ENCODE data around the gene ZNF205. TPM values are rescaled to one million over a fixed set of nuclear protein-coding genes. Genes with fewer than 3 reads are reported as not detected.
A peak's percentile ranks its signal among the peaks of the same experiment; 100 is the strongest.

The ZNF205 gene
- total and polyA plus RNA-seq, 2 of the 13 experiments (the other 11 are each of a cell fraction or from before 2014, with no cell fraction given) = 5.8 to 10.2 TPM

DNA sequence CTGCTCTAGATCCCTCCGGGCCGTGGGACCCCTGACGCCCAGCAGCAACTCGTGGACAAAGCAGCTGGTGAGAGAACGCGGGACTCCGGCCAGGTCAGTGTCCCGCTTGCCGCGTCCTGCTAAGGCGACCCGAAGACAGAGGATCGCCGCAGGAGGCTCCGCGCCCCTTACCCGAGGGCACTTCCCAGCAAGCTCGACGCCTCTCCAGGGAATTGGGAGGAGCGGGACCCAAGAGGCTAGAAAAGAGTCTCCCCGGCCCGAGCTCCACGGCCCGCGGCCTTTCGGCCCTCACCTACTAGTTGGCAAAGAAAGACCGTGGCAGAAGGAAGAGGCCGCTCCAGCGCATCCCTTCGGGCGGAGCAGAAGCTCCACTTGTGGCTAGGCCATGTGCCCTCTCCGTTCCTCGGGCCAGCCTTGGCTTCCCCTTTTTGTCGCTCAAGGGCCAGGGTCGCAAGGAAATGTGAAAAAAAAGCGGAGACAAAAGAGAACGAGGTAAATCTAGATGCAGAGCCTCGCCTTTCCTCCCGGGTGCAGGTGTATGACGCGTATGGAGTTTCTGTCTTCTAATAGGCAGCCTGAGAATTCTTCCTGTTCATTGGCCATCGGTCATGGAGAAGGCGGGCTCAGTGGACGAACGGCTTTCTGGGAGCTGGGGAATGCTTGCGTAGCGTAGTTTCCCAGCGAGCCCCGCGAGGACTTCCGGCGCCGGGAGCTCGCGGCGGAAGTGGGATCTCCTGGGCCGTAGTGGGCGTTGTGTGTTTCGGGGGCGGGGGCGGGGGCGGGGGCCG, 22.1 kb downstream of the ZNF205 start, which contains the start of gene ZNF213 (continued):
- TF ChIP-seq, protein P1, sequence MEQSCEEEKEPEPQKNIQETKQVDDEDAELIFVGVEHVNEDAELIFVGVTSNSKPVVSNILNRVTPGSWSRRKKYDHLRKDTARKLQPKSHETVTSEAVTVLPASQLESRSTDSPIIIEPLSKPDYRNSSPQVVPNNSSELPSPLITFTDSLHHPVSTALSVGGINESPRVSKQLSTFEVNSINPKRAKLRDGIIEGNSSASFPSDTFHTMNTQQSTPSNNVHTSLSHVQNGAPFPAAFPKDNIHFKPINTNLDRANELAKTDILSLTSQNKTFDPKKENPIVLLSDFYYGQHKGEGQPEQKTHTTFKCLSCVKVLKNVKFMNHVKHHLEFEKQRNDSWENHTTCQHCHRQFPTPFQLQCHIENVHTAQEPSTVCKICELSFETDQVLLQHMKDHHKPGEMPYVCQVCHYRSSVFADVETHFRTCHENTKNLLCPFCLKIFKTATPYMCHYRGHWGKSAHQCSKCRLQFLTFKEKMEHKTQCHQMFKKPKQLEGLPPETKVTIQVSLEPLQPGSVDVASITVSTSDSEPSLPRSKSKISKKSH (CRISPR knock-in tag; IDR thresholded peaks at IDR 0.05; ENCODE audit: borderline replicate concordance) = 0 out of 2 replicates have a peak, but pooled peaks have one; percentile 64
- TF ChIP-seq, protein P2, sequence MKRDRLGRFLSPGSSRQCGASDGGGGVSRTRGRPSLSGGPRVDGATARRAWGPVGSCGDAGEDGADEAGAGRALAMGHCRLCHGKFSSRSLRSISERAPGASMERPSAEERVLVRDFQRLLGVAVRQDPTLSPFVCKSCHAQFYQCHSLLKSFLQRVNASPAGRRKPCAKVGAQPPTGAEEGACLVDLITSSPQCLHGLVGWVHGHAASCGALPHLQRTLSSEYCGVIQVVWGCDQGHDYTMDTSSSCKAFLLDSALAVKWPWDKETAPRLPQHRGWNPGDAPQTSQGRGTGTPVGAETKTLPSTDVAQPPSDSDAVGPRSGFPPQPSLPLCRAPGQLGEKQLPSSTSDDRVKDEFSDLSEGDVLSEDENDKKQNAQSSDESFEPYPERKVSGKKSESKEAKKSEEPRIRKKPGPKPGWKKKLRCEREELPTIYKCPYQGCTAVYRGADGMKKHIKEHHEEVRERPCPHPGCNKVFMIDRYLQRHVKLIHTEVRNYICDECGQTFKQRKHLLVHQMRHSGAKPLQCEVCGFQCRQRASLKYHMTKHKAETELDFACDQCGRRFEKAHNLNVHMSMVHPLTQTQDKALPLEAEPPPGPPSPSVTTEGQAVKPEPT (CRISPR knock-in tag; IDR thresholded peaks at IDR 0.05; ENCODE audit: low read depth) = no peak
- TF ChIP-seq, protein P3, sequence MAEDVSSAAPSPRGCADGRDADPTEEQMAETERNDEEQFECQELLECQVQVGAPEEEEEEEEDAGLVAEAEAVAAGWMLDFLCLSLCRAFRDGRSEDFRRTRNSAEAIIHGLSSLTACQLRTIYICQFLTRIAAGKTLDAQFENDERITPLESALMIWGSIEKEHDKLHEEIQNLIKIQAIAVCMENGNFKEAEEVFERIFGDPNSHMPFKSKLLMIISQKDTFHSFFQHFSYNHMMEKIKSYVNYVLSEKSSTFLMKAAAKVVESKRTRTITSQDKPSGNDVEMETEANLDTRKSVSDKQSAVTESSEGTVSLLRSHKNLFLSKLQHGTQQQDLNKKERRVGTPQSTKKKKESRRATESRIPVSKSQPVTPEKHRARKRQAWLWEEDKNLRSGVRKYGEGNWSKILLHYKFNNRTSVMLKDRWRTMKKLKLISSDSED (CRISPR knock-in tag; IDR thresholded peaks at IDR 0.05) = no peak
- TF ChIP-seq, protein P4, sequence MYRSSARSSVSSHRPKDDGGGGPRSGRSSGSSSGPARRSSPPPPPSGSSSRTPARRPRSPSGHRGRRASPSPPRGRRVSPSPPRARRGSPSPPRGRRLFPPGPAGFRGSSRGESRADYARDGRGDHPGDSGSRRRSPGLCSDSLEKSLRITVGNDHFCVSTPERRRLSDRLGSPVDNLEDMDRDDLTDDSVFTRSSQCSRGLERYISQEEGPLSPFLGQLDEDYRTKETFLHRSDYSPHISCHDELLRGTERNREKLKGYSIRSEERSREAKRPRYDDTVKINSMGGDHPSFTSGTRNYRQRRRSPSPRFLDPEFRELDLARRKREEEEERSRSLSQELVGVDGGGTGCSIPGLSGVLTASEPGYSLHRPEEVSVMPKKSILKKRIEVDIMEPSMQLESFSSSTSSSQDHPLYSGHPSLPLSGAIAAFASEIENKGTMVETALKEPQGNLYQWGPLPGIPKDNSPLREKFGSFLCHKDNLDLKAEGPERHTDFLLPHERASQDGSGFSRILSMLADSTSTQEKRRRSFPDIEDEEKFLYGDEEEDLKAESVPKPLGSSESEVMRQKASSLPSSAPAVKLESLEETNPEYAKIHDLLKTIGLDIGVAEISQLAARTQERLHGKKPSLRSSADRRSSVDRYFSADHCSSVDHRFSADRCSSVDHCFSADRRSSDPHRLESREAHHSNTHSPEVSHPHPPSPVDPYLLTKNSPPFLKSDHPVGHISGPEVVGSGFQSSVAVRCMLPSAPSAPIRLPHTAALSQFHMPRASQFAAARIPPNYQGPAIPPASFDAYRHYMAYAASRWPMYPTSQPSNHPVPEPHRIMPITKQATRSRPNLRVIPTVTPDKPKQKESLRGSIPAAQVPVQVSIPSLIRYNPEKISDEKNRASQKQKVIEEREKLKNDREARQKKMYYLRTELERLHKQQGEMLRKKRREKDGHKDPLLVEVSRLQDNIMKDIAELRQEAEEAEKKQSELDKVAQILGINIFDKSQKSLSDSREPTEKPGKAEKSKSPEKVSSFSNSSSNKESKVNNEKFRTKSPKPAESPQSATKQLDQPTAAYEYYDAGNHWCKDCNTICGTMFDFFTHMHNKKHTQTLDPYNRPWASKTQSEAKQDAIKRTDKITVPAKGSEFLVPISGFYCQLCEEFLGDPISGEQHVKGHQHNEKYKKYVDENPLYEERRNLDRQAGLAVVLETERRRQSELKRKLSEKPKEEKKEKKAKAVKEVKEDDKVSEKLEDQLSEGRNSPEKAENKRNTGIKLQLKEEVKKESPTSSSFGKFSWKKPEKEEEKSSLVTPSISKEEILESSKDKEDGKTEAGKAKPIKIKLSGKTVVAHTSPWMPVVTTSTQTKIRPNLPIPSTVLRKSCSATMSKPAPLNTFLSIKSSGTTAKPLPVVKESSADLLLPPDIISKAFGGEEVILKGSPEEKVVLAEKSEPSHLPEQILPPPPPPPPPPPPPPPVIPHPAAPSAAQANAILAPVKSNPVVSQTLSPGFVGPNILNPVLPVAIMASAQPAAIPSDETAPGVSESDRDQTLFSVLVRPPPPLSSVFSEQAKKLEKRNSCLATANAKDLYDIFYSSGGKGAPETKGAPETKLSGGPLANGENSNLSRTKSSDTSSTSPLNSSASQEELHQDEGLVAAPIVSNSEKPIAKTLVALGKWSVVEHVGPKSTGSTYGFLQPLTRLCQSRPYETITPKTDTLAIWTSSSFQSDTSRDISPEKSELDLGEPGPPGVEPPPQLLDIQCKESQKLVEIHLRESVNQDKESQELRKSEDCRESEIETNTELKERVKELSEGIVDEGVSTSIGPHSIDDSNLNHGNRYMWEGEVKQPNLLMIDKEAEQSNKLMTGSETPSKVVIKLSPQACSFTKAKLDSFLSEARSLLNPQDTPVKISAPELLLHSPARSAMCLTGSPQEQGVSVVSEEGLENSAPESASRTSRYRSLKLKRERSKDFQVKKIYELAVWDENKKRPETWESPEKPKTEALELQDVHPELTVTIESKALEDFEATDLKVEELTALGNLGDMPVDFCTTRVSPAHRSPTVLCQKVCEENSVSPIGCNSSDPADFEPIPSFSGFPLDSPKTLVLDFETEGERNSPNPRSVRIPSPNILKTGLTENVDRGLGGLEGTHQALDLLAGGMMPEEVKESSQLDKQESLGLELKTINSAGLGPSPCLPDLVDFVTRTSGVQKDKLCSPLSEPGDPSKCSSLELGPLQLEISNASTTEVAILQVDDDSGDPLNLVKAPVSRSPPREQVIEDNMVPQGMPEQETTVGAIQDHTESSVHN (CRISPR knock-in tag; IDR thresholded peaks at IDR 0.05) = no peak
- TF ChIP-seq ARHGAP35 (CRISPR knock-in tag; IDR thresholded peaks at IDR 0.05; ENCODE audit: borderline replicate concordance) = 0 out of 2 replicates have a peak, but pooled peaks have one; percentile 59
- 0 out of 2 replicates have a peak, but pooled peaks have one; percentile 7 for TF ChIP-seq ZBTB7B (CRISPR knock-in tag; IDR thresholded peaks at IDR 0.05)
- peak; percentile 61; the same call in 1 of the 2 replicates for TF ChIP-seq IRF2 (CRISPR knock-in tag; IDR thresholded peaks at IDR 0.05)
- TF ChIP-seq, protein P5, sequence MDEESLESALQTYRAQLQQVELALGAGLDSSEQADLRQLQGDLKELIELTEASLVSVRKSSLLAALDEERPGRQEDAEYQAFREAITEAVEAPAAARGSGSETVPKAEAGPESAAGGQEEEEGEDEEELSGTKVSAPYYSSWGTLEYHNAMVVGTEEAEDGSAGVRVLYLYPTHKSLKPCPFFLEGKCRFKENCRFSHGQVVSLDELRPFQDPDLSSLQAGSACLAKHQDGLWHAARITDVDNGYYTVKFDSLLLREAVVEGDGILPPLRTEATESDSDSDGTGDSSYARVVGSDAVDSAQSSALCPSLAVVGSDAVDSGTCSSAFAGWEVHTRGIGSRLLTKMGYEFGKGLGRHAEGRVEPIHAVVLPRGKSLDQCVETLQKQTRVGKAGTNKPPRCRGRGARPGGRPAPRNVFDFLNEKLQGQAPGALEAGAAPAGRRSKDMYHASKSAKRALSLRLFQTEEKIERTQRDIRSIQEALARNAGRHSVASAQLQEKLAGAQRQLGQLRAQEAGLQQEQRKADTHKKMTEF (CRISPR knock-in tag; IDR thresholded peaks at IDR 0.05) = peak; percentile 68
- no peak for TF ChIP-seq MTF2 (CRISPR knock-in tag; IDR thresholded peaks at IDR 0.05; ENCODE audit: borderline replicate concordance)
- TF ChIP-seq KLF12 (CRISPR knock-in tag; IDR thresholded peaks at IDR 0.05; ENCODE audit: borderline replicate concordance) = 0 out of 2 replicates have a peak, but pooled peaks have one; percentile 48

Data from HepG2 (cell line).